Suprapubic skin (tissue), 4 donors: ENCODE measurements around the gene EXOC2. TPM values are rescaled to one million over a fixed set of nuclear protein-coding genes. Genes with fewer than 3 reads are reported as not detected.

Source experiments
- DNase-seq, 2 donors: peaks; one replicate each; pipeline ENCODE4 v3.0.0-alpha.2; 2019; ENCODE audit warnings: low spot score in 2 of 2
- H3K27ac ChIP-seq: fragments of 200-600 bp; sonication (generic); one replicate; pipeline ENCODE4 v1.5.1; 2019
- H3K27me3 ChIP-seq: fragments of 200-600 bp; sonication (generic); one replicate; pipeline ENCODE4 v1.5.1; 2019
- H3K36me3 ChIP-seq: fragments of 200-600 bp; sonication (generic); one replicate; pipeline ENCODE4 v1.5.1; 2019
- H3K4me1 ChIP-seq: fragments of 200-600 bp; sonication (generic); one replicate; pipeline ENCODE4 v1.5.1; 2019
- H3K4me3 ChIP-seq: fragments of 200-600 bp; sonication (generic); one replicate; pipeline ENCODE4 v1.5.1; 2019; ENCODE audit warnings: mild to moderate bottlenecking
- H3K9me3 ChIP-seq: fragments of 200-600 bp; sonication (generic); one replicate; pipeline ENCODE4 v1.5.1; 2019
- EP300 ChIP-seq: sonication (generic); formaldehyde crosslinking; IDR thresholded peaks from one replicate; pipeline ENCODE4 v1.6.1; 2017; ENCODE audit warnings: antibody characterized with exemption
- POLR2A ChIP-seq, 2 donors: fragments of 450-650 bp; IDR thresholded peaks; one replicate each; pipeline ENCODE4 v1.6.1; 2017; ENCODE audit warnings: antibody characterized with exemption in 2 of 2, mild to moderate bottlenecking in 2 of 2, moderate library complexity in 2 of 2
- POLR2AphosphoS5 ChIP-seq, 3 donors: sonication (generic); formaldehyde crosslinking; IDR thresholded peaks; one replicate each; pipeline ENCODE4 v1.6.1; 2017; ENCODE audit warnings: antibody characterized with exemption in 3 of 3
- WGBS: methylation state at CpG from one replicate; pipeline ENCODE4 v1.1.5; 2018; 5-methylcytosine and 5-hydroxymethylcytosine counted together
- total RNA-seq, 4 donors: library from RNA; depleted of rRNA; stranded (reverse); fragments of >200 nt; gene quantifications; one replicate each; pipeline ENCODE4 v1.1.0, GENCODE V29; 2016
- TF ChIP-seq, protein P1 (sequence below), 2 donors: fragments of 200-600 bp in 1 of 2; fragments of 450-650 bp in 1 of 2; sonication (generic) in 1 of 2; IDR thresholded peaks; one replicate each; pipeline ENCODE4 v1.5.1; 2016 to 2019; ENCODE audit warnings: antibody characterized with exemption in 2 of 2, mild to moderate bottlenecking in 1 of 2, moderate library complexity in 1 of 2

EXOC2 gene
- total RNA-seq, 4 donors from 2014 or later = 17.7 to 28.1 (median 20.3) TPM

DNA sequence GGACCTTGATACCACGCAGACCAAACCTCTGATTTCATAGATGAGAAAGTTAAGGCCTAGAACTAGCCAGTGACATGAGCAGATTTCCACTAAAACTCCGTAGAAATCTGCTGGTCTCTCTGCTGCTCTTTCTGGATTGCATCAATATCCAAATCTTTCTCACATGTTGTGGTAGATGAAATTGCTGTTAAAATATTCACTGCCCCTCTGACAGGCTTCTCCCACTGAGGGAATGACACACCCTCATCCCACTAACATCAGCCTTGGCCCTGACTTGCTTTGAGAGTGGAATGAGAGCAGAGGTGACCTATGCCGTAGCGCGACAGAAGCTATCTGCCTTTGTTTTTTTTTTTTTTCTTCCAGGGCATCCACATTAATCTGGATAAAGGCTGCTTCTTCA, 20.4 kb upstream of the EXOC2 start:
- DNase-seq = no peak
- 86% methylated on average over 5 of the region's 5 CpGs for WGBS
- Histone ChIP-seq H3K36me3 (no peaks in the 10 kb centered on the region), H3K27ac (no peak overlapping the region), H3K4me3 (no peak overlapping the region), H3K27me3 (no peaks in the 10 kb centered on the region), H3K4me1 (peaks cover 16% of the 10 kb centered on the region), H3K9me3 (no peaks in the 10 kb centered on the region)
- TF ChIP-seq EP300 = no peak
- no peak for TF ChIP-seq POLR2AphosphoS5 (IDR thresholded peaks at IDR 0.05)
- TF ChIP-seq, protein P1, sequence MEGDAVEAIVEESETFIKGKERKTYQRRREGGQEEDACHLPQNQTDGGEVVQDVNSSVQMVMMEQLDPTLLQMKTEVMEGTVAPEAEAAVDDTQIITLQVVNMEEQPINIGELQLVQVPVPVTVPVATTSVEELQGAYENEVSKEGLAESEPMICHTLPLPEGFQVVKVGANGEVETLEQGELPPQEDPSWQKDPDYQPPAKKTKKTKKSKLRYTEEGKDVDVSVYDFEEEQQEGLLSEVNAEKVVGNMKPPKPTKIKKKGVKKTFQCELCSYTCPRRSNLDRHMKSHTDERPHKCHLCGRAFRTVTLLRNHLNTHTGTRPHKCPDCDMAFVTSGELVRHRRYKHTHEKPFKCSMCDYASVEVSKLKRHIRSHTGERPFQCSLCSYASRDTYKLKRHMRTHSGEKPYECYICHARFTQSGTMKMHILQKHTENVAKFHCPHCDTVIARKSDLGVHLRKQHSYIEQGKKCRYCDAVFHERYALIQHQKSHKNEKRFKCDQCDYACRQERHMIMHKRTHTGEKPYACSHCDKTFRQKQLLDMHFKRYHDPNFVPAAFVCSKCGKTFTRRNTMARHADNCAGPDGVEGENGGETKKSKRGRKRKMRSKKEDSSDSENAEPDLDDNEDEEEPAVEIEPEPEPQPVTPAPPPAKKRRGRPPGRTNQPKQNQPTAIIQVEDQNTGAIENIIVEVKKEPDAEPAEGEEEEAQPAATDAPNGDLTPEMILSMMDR (IDR thresholded peaks at IDR 0.05) = no peak
- TF ChIP-seq POLR2A (IDR thresholded peaks at IDR 0.05) = no peak

DNA sequence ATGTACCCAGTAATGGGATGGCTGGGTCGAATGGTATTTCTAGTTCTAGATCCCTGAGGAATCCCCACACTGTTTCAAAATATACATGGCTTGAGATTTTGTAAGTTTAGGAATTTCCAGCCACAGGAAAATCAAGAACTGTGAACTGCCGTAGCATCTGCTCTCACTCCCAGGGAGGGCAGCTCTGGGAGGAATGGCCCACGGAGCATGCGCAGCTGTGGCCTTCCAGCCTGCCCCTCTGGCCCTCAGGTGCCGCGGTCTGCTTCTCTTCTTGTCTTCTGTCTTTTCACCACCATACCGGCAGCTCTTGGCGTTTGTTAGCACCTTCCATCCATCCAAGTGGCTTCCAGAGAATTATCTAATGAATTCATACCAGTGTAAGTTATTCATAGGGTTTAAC, 19.9 kb upstream of the EXOC2 start:
- no peak for DNase-seq
- WGBS = 93% methylated on average over 8 of the region's 8 CpGs
- no peak for TF ChIP-seq POLR2AphosphoS5 (IDR thresholded peaks at IDR 0.05)
- TF ChIP-seq, protein P1 (IDR thresholded peaks at IDR 0.05) = no peak
- TF ChIP-seq EP300 = no peak
- TF ChIP-seq POLR2A (IDR thresholded peaks at IDR 0.05) = no peak
- Histone ChIP-seq H3K4me3 (no peak overlapping the region), H3K27me3 (no peaks in the 10 kb centered on the region), H3K36me3 (no peaks in the 10 kb centered on the region), H3K27ac (no peak overlapping the region), H3K9me3 (no peaks in the 10 kb centered on the region), H3K4me1 (peaks cover 16% of the 10 kb centered on the region)

DNA sequence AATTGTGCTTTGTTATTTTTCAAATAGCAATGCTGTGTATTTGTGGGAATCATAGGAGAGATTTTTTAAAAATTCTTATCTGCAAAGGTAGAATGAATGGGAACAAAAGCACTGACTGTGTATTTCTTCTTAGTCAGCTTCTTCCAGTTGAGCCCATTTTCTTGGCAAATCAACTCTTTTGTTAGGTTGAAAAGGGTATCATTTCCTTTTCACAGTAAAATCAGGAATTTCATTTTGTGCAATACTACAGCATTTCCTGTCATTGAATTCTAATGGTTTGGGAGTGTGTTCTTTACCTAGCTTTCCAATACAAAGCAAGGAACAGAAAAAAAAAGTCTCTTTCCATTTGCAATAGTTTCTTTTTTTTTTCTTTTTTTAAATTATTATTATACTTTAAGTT, 19.0 kb upstream of the EXOC2 start:
- H3K9me3 ChIP-seq = no peaks in the 10 kb centered on the region
- H3K4me1 ChIP-seq = peaks cover 16% of the 10 kb centered on the region
- H3K4me3 ChIP-seq = peak overlapping the region; percentile 56
- TF ChIP-seq, protein P1 (IDR thresholded peaks at IDR 0.05) = no peak
- TF ChIP-seq POLR2A (IDR thresholded peaks at IDR 0.05) (no peak), EP300 (no peak), POLR2AphosphoS5 (IDR thresholded peaks at IDR 0.05) (no peak)
- no peak for DNase-seq
- peak overlapping the region; percentile 88 for H3K27ac ChIP-seq
- no peaks in the 10 kb centered on the region for H3K36me3 ChIP-seq
- no peaks in the 10 kb centered on the region for H3K27me3 ChIP-seq

DNA sequence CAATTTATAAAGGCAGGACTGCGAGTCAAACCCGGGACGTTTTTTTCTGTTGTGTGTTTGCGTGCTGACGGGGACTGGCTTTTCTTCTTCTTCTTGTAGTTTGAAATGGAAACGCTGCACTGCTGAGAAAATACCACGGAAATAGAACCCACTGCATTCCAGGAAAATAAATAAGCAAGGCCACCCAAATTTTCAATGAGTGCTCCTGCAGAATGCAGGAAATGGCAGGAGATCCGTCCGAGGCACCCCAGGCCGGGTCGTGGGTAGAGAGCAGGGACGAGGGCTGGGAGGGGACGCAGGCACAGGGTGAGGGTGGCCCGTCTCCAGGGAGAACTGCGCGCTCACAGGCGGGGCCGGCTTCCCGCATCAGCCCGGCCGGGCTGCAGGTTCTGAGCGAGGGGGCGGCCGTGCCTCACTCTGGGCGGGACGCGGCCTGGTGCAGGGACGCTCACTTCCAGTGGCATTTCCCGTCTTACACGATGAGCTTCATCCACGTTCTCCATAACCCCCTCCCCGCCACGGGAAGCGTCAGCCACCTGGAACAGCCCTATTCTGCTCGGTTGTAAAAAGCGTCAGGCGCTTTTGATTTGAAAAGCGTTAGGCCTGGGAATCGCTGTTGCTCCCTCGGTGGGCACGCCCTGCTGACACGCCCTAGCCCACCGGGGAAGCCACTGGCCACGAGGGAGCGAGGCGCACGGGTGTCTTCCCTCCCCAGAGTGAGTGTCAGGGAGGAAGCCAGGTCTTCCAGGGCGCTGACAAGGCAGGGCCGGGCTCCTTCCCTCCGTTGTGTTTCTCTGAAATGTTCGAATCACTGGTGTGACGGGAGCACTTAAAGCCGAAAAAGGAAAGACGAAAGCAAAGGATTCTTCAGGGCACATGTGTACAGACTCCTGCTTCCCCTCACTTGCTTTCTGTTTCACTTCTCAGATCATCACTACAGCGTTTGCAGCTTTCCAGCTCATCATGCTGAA, 17.9 kb upstream of the EXOC2 start:
- peak overlapping the region; percentile 56 for H3K4me3 ChIP-seq
- under 1% methylated on average over 53 of the region's 55 CpGs for WGBS
- peak in 1 of 2 donors; percentile 71 for DNase-seq
- H3K27me3 ChIP-seq = peaks cover 4% of the 10 kb centered on the region
- H3K27ac ChIP-seq = peak overlapping the region; percentile 88
- H3K36me3 ChIP-seq = no peaks in the 10 kb centered on the region
- H3K9me3 ChIP-seq = no peaks in the 10 kb centered on the region
- H3K4me1 ChIP-seq = peaks cover 16% of the 10 kb centered on the region
- TF ChIP-seq POLR2A (IDR thresholded peaks at IDR 0.05) (peak in 1 of 2 donors; percentile 13), EP300 (no peak), POLR2AphosphoS5 (IDR thresholded peaks at IDR 0.05) (peak in 1 of 3 donors; percentile 17)

DNA sequence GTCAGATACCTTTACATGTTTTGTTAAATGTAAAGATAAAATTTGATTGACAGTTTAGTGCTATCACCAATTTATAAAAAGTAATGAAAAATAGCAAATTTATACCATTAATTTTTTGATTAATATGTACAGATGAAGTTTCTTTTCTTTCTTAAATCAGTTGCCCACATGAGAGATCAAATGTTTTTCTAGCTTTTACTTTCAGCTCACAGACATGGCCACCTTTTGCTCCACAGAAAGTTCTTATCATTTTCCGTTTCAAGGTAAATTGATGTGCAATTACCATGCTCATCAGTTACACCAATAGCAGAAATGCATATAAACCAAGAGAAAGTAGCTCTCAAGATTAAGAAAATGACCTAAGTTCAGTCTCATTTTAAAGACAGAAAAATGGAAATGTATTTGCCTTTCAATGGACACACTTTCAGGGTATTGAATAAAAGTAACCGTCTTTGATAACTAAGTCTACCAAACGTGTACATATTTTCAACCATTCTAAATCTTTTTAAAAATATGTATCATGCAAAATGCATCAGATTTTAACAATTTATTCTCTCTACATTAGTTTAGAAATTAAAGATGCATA, 16.6 kb upstream of the EXOC2 start:
- peaks cover 4% of the 10 kb centered on the region for H3K27me3 ChIP-seq
- H3K4me3 ChIP-seq = no peak overlapping the region
- WGBS = 93% methylated on average over 3 of the region's 3 CpGs
- no peak for DNase-seq
- H3K36me3 ChIP-seq = no peaks in the 10 kb centered on the region
- TF ChIP-seq POLR2A (IDR thresholded peaks at IDR 0.05) = no peak
- TF ChIP-seq POLR2AphosphoS5 (IDR thresholded peaks at IDR 0.05) = no peak
- no peak for TF ChIP-seq EP300
- TF ChIP-seq, protein P1 (IDR thresholded peaks at IDR 0.05) = no peak
- H3K4me1 ChIP-seq = peaks cover 16% of the 10 kb centered on the region
- no peak overlapping the region for H3K27ac ChIP-seq
- no peaks in the 10 kb centered on the region for H3K9me3 ChIP-seq
